Prostate gland (tissue), 2 donors: ENCODE results near the gene FAF1. TPM values are rescaled to one million over a fixed set of nuclear protein-coding genes. Genes with fewer than 3 reads are reported as not detected.
A peak's percentile ranks its signal among the peaks of the same experiment; 100 is the strongest.

Experiments used
- DNase-seq: peaks from one replicate; pipeline ENCODE4 v3.0.0-alpha.2; 2019; ENCODE audit warnings: low spot score
- H3K27ac ChIP-seq, 2 donors: fragments of 200-600 bp; sonication (generic); 2 replicates each; pipeline ENCODE4 v1.5.1; 2017 to 2019
- H3K27me3 ChIP-seq: fragments of 200-600 bp; sonication (generic); replicated peaks from 2 replicates; pipeline ENCODE4 v1.5.1; 2019; ENCODE audit not compliant: insufficient read depth
- H3K36me3 ChIP-seq, 2 donors: fragments of 200-600 bp; sonication (generic); 1 replicate in 1 of 2; 2 replicates in 1 of 2; pipeline versions ENCODE4 v1.5.1 to v1.8.1; 2017 to 2019
- H3K4me1 ChIP-seq: fragments of 200-600 bp; sonication (generic); replicated peaks from 2 replicates; pipeline ENCODE4 v1.5.1; 2019
- H3K4me3 ChIP-seq, 2 donors: fragments of 200-600 bp; sonication (generic); 2 replicates each; pipeline ENCODE4 v1.5.1; 2017 to 2019
- H3K9me3 ChIP-seq: fragments of 200-600 bp; sonication (generic); 2 replicates; pipeline ENCODE4 v1.5.1; 2017
- CTCF ChIP-seq, 4 experiments: fragments of 200-600 bp in 2 of 4; fragments of 450-650 bp in 2 of 4; sonication (generic) in 2 of 4; IDR thresholded peaks; 1 replicate in 3 of 4; 2 replicates in 1 of 4; pipeline ENCODE4 v1.5.1; 2016 to 2019; ENCODE audit warnings: antibody characterized with exemption in 4 of 4, mild to moderate bottlenecking in 2 of 4, moderate library complexity in 2 of 4
- POLR2A ChIP-seq: fragments of 450-650 bp; IDR thresholded peaks from one replicate; pipeline ENCODE4 v1.6.1; 2016; ENCODE audit warnings: antibody characterized with exemption, mild to moderate bottlenecking
- POLR2AphosphoS5 ChIP-seq: sonication (generic); formaldehyde crosslinking; IDR thresholded peaks from one replicate; pipeline ENCODE4 v1.6.1; 2017; ENCODE audit warnings: antibody characterized with exemption
- WGBS: methylation state at CpG from one replicate; pipeline ENCODE4 v1.1.5; 2018; 5-methylcytosine and 5-hydroxymethylcytosine counted together
- intact Hi-C: fragments of 100-400 bp; cut with DNase I; formaldehyde crosslinking; loops from one replicate; pipeline ENCODE4 v1.14.2; 2022
- total RNA-seq, 2 donors: library from RNA; depleted of rRNA; stranded (reverse); fragments of >200 nt; gene quantifications; one replicate each; pipeline ENCODE4 v1.1.0, GENCODE V29; 2016

Gene FAF1
- total RNA-seq, 2 donors from 2014 or later = 40.4 to 41.5 TPM

- 91% methylated on average over 2 of the region's 2 CpGs for WGBS
- Histone ChIP-seq H3K27ac (no peak overlapping the region), H3K4me1 (no peaks in the 10 kb centered on the region), H3K36me3 (no peaks in the 10 kb centered on the region), H3K27me3 (no peaks in the 10 kb centered on the region), H3K4me3 (no peak overlapping the region), H3K9me3 (no peaks in the 10 kb centered on the region)
- intact Hi-C loops = no loop called here
- TF ChIP-seq POLR2A (no peak), CTCF (IDR thresholded peaks at IDR 0.05) (no peak), POLR2AphosphoS5 (no peak)
- no peak for DNase-seq
Measured at GRCh38 chr1:50659107-50659662, 300.9 kb downstream of the FAF1 start.

GRCh38 chr1:50658459-50659076 lies 301.5 kb downstream of the FAF1 start:
- no peak overlapping the region for H3K27ac ChIP-seq
- H3K4me1 ChIP-seq = no peaks in the 10 kb centered on the region
- H3K9me3 ChIP-seq = no peaks in the 10 kb centered on the region
- no peak for TF ChIP-seq CTCF (IDR thresholded peaks at IDR 0.05)
- no peak for TF ChIP-seq POLR2A
- no peak for TF ChIP-seq POLR2AphosphoS5
- intact Hi-C loops = no loop called here
- H3K27me3 ChIP-seq = no peaks in the 10 kb centered on the region
- H3K36me3 ChIP-seq = no peaks in the 10 kb centered on the region
- DNase-seq = no peak
- no peak overlapping the region for H3K4me3 ChIP-seq
- WGBS = 63% methylated on average over 2 of the region's 2 CpGs

- Histone ChIP-seq H3K27me3 (no peaks in the 10 kb centered on the region), H3K4me1 (peaks cover under 1% of the 10 kb centered on the region), H3K27ac (no peak overlapping the region), H3K9me3 (no peaks in the 10 kb centered on the region), H3K36me3 (no peaks in the 10 kb centered on the region), H3K4me3 (no peak overlapping the region)
- DNase-seq = no peak
- WGBS = 82% methylated on average over 3 of the region's 3 CpGs
- intact Hi-C loops = no loop called here
- TF ChIP-seq POLR2A = no peak
- TF ChIP-seq CTCF (IDR thresholded peaks at IDR 0.05) = no peak
Measured at GRCh38 chr1:50656931-50657330, 303.1 kb downstream of the FAF1 start.

GRCh38 chr1:50651476-50652263 lies 308.4 kb downstream of the FAF1 start:
- peaks cover 6% of the 10 kb centered on the region for H3K4me1 ChIP-seq
- TF ChIP-seq POLR2A = no peak
- peak; percentile 7 for TF ChIP-seq POLR2AphosphoS5
- no peaks in the 10 kb centered on the region for H3K27me3 ChIP-seq
- H3K9me3 ChIP-seq = no peaks in the 10 kb centered on the region
- H3K36me3 ChIP-seq = no peaks in the 10 kb centered on the region
- no peak for DNase-seq
- H3K4me3 ChIP-seq = no peak overlapping the region
- intact Hi-C loops = no loop called here
- no peak overlapping the region for H3K27ac ChIP-seq
- 19% methylated on average over 3 of the region's 3 CpGs for WGBS

- no peak overlapping the region for H3K4me3 ChIP-seq
- intact Hi-C loops = no loop called here
Measured at GRCh38 chr1:50646526-50646925, 313.5 kb downstream of the FAF1 start.

More at GRCh38 chr1:50646526-50646925, 313.5 kb downstream of the FAF1 start:
- Histone ChIP-seq H3K9me3 (no peaks in the 10 kb centered on the region), H3K4me1 (peaks cover 1% of the 10 kb centered on the region), H3K36me3 (no peaks in the 10 kb centered on the region), H3K27ac (no peak overlapping the region), H3K27me3 (no peaks in the 10 kb centered on the region)
- TF ChIP-seq CTCF (IDR thresholded peaks at IDR 0.05) (no peak), POLR2A (no peak), POLR2AphosphoS5 (no peak)
- DNase-seq = no peak
- 90% methylated on average over 2 of the region's 2 CpGs for WGBS
